GM18502 (cell line): ENCODE results near the gene TGFBR2.

Experiments
- ATAC-seq: cut with Tn5 transposase; IDR thresholded peaks from one replicate; pipeline ENCODE4 v1.9.1; 2021; ENCODE audit warnings: mild to moderate bottlenecking; ENCODE audit not compliant: unreplicated experiment, poor library complexity

The TGFBR2 gene

GRCh38 chr3:30741889-30742288, 135.5 kb downstream of the TGFBR2 start:
- ATAC-seq, result no peak

- ATAC-seq, result no peak
These were observed 136.6 kb downstream of the TGFBR2 start for GRCh38 chr3:30742796-30743619.
